ENCODE data around the gene MTFR1L.

DNA sequence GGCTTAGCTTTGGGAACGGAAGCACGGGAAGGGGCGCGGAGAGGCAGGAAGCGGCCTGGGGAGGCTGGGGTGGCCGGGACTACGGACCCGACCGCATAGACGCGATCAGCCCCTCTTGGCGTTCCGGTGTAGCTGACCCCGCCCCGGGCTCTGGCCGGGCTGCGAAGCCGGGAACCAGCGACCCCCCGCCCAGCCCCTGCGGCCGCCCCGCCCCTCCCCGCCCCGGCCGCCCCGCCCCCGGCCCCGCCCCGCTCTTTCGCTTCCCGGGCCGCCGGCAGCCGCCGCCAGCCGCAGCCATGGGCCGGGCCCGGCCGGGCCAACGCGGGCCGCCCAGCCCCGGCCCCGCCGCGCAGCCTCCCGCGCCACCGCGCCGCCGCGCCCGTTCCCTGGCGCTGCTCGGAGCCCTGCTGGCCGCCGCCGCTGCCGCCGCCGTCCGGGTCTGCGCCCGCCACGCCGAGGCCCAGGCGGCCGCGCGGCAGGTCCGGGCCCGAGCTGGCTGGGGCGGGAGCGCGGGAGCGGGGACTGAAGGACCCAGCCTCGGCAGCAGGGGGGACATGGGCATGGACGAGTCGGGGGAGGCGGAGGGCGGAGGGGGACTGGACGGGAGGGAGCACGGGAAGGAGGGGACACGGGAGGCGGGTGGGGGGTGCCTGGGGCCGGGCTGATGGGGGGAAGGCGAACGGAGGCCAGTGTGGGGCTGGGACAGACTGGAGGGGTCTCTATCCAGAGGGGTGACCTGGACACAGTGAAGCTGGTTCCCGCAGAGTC lies 19.6 kb upstream of the MTFR1L start, which contains the start of gene SELENON:
- TF ChIP-seq NFIC (IDR thresholded peaks at IDR 0.05; ENCODE audit: borderline replicate concordance) (no peak), GABPA (IDR thresholded peaks at IDR 0.05; ENCODE audit: low read depth) (0 out of 2 replicates have a peak, but pooled peaks have one; percentile 24), RAD21 (IDR thresholded peaks at IDR 0.05; ENCODE audit: low read length) (no peak), TAF1 (IDR thresholded peaks at IDR 0.05; ENCODE audit: borderline replicate concordance, low read depth, low read length) (no peak), CHD2 (IDR thresholded peaks at IDR 0.05; ENCODE audit: low read length, partially characterized antibody) (no peak), RFX5 (IDR thresholded peaks at IDR 0.05; ENCODE audit: low read length) (no peak)
- TF ChIP-seq, protein P1, sequence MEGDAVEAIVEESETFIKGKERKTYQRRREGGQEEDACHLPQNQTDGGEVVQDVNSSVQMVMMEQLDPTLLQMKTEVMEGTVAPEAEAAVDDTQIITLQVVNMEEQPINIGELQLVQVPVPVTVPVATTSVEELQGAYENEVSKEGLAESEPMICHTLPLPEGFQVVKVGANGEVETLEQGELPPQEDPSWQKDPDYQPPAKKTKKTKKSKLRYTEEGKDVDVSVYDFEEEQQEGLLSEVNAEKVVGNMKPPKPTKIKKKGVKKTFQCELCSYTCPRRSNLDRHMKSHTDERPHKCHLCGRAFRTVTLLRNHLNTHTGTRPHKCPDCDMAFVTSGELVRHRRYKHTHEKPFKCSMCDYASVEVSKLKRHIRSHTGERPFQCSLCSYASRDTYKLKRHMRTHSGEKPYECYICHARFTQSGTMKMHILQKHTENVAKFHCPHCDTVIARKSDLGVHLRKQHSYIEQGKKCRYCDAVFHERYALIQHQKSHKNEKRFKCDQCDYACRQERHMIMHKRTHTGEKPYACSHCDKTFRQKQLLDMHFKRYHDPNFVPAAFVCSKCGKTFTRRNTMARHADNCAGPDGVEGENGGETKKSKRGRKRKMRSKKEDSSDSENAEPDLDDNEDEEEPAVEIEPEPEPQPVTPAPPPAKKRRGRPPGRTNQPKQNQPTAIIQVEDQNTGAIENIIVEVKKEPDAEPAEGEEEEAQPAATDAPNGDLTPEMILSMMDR (IDR thresholded peaks at IDR 0.05): no peak
- TF ChIP-seq, protein P2, sequence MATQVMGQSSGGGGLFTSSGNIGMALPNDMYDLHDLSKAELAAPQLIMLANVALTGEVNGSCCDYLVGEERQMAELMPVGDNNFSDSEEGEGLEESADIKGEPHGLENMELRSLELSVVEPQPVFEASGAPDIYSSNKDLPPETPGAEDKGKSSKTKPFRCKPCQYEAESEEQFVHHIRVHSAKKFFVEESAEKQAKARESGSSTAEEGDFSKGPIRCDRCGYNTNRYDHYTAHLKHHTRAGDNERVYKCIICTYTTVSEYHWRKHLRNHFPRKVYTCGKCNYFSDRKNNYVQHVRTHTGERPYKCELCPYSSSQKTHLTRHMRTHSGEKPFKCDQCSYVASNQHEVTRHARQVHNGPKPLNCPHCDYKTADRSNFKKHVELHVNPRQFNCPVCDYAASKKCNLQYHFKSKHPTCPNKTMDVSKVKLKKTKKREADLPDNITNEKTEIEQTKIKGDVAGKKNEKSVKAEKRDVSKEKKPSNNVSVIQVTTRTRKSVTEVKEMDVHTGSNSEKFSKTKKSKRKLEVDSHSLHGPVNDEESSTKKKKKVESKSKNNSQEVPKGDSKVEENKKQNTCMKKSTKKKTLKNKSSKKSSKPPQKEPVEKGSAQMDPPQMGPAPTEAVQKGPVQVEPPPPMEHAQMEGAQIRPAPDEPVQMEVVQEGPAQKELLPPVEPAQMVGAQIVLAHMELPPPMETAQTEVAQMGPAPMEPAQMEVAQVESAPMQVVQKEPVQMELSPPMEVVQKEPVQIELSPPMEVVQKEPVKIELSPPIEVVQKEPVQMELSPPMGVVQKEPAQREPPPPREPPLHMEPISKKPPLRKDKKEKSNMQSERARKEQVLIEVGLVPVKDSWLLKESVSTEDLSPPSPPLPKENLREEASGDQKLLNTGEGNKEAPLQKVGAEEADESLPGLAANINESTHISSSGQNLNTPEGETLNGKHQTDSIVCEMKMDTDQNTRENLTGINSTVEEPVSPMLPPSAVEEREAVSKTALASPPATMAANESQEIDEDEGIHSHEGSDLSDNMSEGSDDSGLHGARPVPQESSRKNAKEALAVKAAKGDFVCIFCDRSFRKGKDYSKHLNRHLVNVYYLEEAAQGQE (IDR thresholded peaks at IDR 0.05; ENCODE audit: low read depth, low read length): no peak
- TF ChIP-seq, protein P3, sequence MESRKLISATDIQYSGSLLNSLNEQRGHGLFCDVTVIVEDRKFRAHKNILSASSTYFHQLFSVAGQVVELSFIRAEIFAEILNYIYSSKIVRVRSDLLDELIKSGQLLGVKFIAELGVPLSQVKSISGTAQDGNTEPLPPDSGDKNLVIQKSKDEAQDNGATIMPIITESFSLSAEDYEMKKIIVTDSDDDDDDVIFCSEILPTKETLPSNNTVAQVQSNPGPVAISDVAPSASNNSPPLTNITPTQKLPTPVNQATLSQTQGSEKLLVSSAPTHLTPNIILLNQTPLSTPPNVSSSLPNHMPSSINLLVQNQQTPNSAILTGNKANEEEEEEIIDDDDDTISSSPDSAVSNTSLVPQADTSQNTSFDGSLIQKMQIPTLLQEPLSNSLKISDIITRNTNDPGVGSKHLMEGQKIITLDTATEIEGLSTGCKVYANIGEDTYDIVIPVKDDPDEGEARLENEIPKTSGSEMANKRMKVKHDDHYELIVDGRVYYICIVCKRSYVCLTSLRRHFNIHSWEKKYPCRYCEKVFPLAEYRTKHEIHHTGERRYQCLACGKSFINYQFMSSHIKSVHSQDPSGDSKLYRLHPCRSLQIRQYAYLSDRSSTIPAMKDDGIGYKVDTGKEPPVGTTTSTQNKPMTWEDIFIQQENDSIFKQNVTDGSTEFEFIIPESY (IDR thresholded peaks at IDR 0.05; ENCODE audit: borderline replicate concordance, low read depth): no peak
- TF ChIP-seq, protein P4, sequence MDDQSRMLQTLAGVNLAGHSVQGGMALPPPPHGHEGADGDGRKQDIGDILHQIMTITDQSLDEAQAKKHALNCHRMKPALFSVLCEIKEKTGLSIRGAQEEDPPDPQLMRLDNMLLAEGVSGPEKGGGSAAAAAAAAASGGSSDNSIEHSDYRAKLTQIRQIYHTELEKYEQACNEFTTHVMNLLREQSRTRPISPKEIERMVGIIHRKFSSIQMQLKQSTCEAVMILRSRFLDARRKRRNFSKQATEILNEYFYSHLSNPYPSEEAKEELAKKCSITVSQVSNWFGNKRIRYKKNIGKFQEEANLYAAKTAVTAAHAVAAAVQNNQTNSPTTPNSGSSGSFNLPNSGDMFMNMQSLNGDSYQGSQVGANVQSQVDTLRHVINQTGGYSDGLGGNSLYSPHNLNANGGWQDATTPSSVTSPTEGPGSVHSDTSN (IDR thresholded peaks at IDR 0.05): no peak
